H1 (cell line): ENCODE results near the gene PTPRG. TPM values are rescaled to one million over a fixed set of nuclear protein-coding genes. Genes with fewer than 3 reads are reported as not detected.

Experiments
- CTCF ChIA-PET: fragments of 300-600 bp; sonication (Branson Sonifier 250); formaldehyde crosslinking; loops from one replicate; lab custom pipeline; 2021; ENCODE audit not compliant: partially characterized antibody; lab: Charles Lee
- POLR2A ChIA-PET: fragments of 300-600 bp; sonication (Branson Sonifier 250); formaldehyde crosslinking; loops from one replicate; lab custom pipeline; 2021; ENCODE audit warnings: inconsistent platforms; ENCODE audit not compliant: partially characterized antibody; lab: Charles Lee
- DNase-seq, 2 experiments: peaks; one replicate each; pipeline versions ENCODE4 v3.0.0 to v3.0.0-alpha.2; 2010 to 2022; ENCODE audit warnings: low spot score in 2 of 2, low read depth in 1 of 2, mixed read lengths in 1 of 2
- FAIRE-seq: peaks from 2 replicates; lab custom pipeline; 2011; peaks lifted over from hg19 to GRCh38; lab: Jason Lieb, UNC
- H2AFZ ChIP-seq: 2 replicates; pipeline ENCODE4 v1.8.1; 2012; ENCODE audit warnings: low read length, inconsistent platforms
- H2AK5ac ChIP-seq: 2 replicates; pipeline ENCODE4 v1.6.1; 2013; ENCODE audit warnings: low read depth, low read length
- H2BK120ac ChIP-seq: replicated peaks from 2 replicates; pipeline ENCODE3; 2013; ENCODE audit warnings: low read depth, low read length, inconsistent platforms
- H2BK12ac ChIP-seq: 2 replicates; pipeline ENCODE4 v1.6.1; 2013; ENCODE audit warnings: low read depth, low read length
- H2BK15ac ChIP-seq: 2 replicates; pipeline ENCODE4 v1.6.1; 2013; ENCODE audit warnings: low read length
- H2BK20ac ChIP-seq: 2 replicates; pipeline ENCODE4 v1.6.1; 2013; ENCODE audit warnings: low read length
- H2BK5ac ChIP-seq: 2 replicates; pipeline ENCODE4 v1.6.1; 2013; ENCODE audit warnings: low read depth, low read length
- H3K14ac ChIP-seq: 2 replicates; pipeline ENCODE4 v1.6.1; 2013; ENCODE audit warnings: inconsistent platforms; ENCODE audit not compliant: insufficient read length
- H3K18ac ChIP-seq: 2 replicates; pipeline ENCODE4 v1.6.1; 2013; ENCODE audit warnings: low read length; ENCODE audit errors: extremely low read depth
- H3K23ac ChIP-seq: 2 replicates; pipeline ENCODE4 v1.6.1; 2013; ENCODE audit warnings: inconsistent platforms; ENCODE audit not compliant: insufficient read length
- H3K23me2 ChIP-seq: 2 replicates; pipeline ENCODE4 v1.6.1; 2013; ENCODE audit warnings: low read depth, low read length
- H3K27ac ChIP-seq: 2 replicates; pipeline ENCODE4 v1.6.1; 2011; ENCODE audit warnings: low read depth, low read length, inconsistent platforms
- H3K27me3 ChIP-seq, 4 experiments: replicated peaks in 1 of 4; 1 replicate in 1 of 4; 2 replicates in 3 of 4; pipeline versions ENCODE4 v1.6.1 to v1.8.1; 2011 to 2013; ENCODE audit warnings: low read length in 3 of 4, mild to moderate bottlenecking in 3 of 4, inconsistent platforms in 2 of 4, mixed read lengths in 2 of 4, moderate library complexity in 1 of 4; ENCODE audit not compliant: control insufficient read depth in 3 of 4, insufficient read depth in 3 of 4; ENCODE audit errors: extremely low read depth in 1 of 4
- H3K36me3 ChIP-seq, 4 experiments: 2 replicates each; pipeline versions ENCODE4 v1.6.1 to v1.8.1; 2011 to 2013; ENCODE audit warnings: mild to moderate bottlenecking in 4 of 4, low read length in 3 of 4, moderate library complexity in 2 of 4, control low read depth in 1 of 4, inconsistent platforms in 1 of 4; ENCODE audit not compliant: insufficient read depth in 4 of 4, control insufficient read depth in 2 of 4
- H3K4ac ChIP-seq: replicated peaks from 2 replicates; pipeline ENCODE3; 2013; ENCODE audit warnings: low read length, low read depth, mixed read lengths, inconsistent platforms; ENCODE audit not compliant: insufficient read length
- H3K4me1 ChIP-seq, 4 experiments: replicated peaks in 1 of 4; 1 replicate in 1 of 4; 2 replicates in 3 of 4; pipeline versions ENCODE4 v1.6.1 to v1.8.1; 2011 to 2013; ENCODE audit warnings: low read length in 3 of 4, inconsistent platforms in 2 of 4, mixed read lengths in 1 of 4; ENCODE audit not compliant: insufficient read depth in 4 of 4, control insufficient read depth in 3 of 4
- H3K4me2 ChIP-seq, 2 experiments: 2 replicates each; pipeline versions ENCODE4 v1.6.1 to v1.8.1; 2011 to 2013; ENCODE audit warnings: low read depth in 2 of 2, low read length in 2 of 2, control low read depth in 1 of 2, inconsistent platforms in 1 of 2, mild to moderate bottlenecking in 1 of 2; ENCODE audit not compliant: insufficient read depth in 1 of 2
- H3K4me3 ChIP-seq, 4 experiments: fragments of 200-600, 300-600 bp in 1 of 4; sonication (generic), shearing (Covaris generic), sonication (Bioruptor Twin) in 1 of 4; 2 replicates each; pipeline versions ENCODE4 v1.5.1 to v1.8.1; 2011 to 2016; ENCODE audit warnings: low read length in 4 of 4, low read depth in 3 of 4, control low read depth in 2 of 4, inconsistent platforms in 2 of 4, mild to moderate bottlenecking in 2 of 4, mixed read lengths in 1 of 4, moderate library complexity in 1 of 4; ENCODE audit not compliant: insufficient read depth in 2 of 4; ENCODE audit errors: extremely low read depth in 1 of 4
- H3K56ac ChIP-seq: replicated peaks from 2 replicates; pipeline ENCODE3; 2013; ENCODE audit warnings: low read depth, mild to moderate bottlenecking, mixed read lengths, low read length, inconsistent platforms; ENCODE audit not compliant: insufficient read length
- H3K79me1 ChIP-seq: 2 replicates; pipeline ENCODE4 v1.6.1; 2013; ENCODE audit warnings: low read depth, low read length, control low read depth
- H3K79me2 ChIP-seq, 2 experiments: 2 replicates each; pipeline versions ENCODE4 v1.6.1 to v1.8.1; 2012 to 2013; ENCODE audit warnings: low read length in 2 of 2, mild to moderate bottlenecking in 2 of 2, inconsistent platforms in 1 of 2; ENCODE audit not compliant: insufficient read depth in 2 of 2, control insufficient read depth in 1 of 2
- H3K9ac ChIP-seq, 4 experiments: replicated peaks in 1 of 4; 1 replicate in 1 of 4; 2 replicates in 3 of 4; pipeline versions ENCODE4 v1.6.1 to v1.8.1; 2011 to 2013; ENCODE audit warnings: low read depth in 3 of 4, low read length in 3 of 4, control low read depth in 2 of 4, mild to moderate bottlenecking in 2 of 4, moderate library complexity in 2 of 4, inconsistent platforms in 1 of 4; ENCODE audit errors: extremely low read depth in 1 of 4
- H3K9me3 ChIP-seq, 2 experiments: 2 replicates each; pipeline versions ENCODE4 v1.6.1 to v1.8.1; 2012 to 2013; ENCODE audit warnings: mild to moderate bottlenecking in 2 of 2, moderate library complexity in 2 of 2, control low read depth in 1 of 2, inconsistent platforms in 1 of 2, low read depth in 1 of 2, low read length in 1 of 2, mixed read lengths in 1 of 2; ENCODE audit not compliant: insufficient read depth in 2 of 2
- H4K20me1 ChIP-seq, 2 experiments: replicated peaks in 1 of 2; 2 replicates each; pipeline versions ENCODE3 to v1.8.1; 2011 to 2013; ENCODE audit warnings: inconsistent platforms in 2 of 2, low read length in 2 of 2, mild to moderate bottlenecking in 1 of 2; ENCODE audit not compliant: insufficient read depth in 2 of 2, control insufficient read depth in 1 of 2
- H4K5ac ChIP-seq: 2 replicates; pipeline ENCODE4 v1.6.1; 2013; ENCODE audit warnings: low read length, low read depth, mixed read lengths, inconsistent platforms; ENCODE audit not compliant: insufficient read length
- H4K8ac ChIP-seq: 2 replicates; pipeline ENCODE4 v1.8.0; 2013; ENCODE audit warnings: mild to moderate bottlenecking, moderate library complexity, low read length, inconsistent platforms; ENCODE audit not compliant: insufficient read depth; ENCODE audit errors: extremely low read depth
- H4K91ac ChIP-seq: replicated peaks from 2 replicates; pipeline ENCODE3; 2013; ENCODE audit warnings: low read length, mixed read lengths, inconsistent platforms; ENCODE audit not compliant: insufficient read length
- KDM5A ChIP-seq: fragments of 200-600 bp; IDR thresholded peaks from 2 replicates; pipeline ENCODE4 v1.7.1; 2012; ENCODE audit warnings: mild to moderate bottlenecking, low read length, inconsistent platforms, mixed read lengths
- WGBS, 2 experiments: shearing (Covaris generic) in 1 of 2; methylation state at CpG; one replicate each; pipeline versions ENCODE4 v1.1.6 to v1.1.7; 2013 to 2015; ENCODE audit warnings: low lambda C conversion rate in 2 of 2, mixed read lengths in 2 of 2, inconsistent platforms in 1 of 2, low coverage in 1 of 2, missing lambda C conversion rate in 1 of 2; ENCODE audit not compliant: insufficient replicate concordance in 2 of 2, insufficient coverage in 1 of 2, insufficient read length in 1 of 2; ENCODE audit errors: extremely low coverage in 1 of 2, missing lambda C conversion rate in 1 of 2; 5-methylcytosine and 5-hydroxymethylcytosine counted together
- polyA plus RNA-seq, 7 experiments: library from polyadenylated mRNA; depleted of rRNA in 3 of 7; stranded (reverse) in 5 of 7; unstranded in 2 of 7; fragments of >200 nt in 5 of 7; fragments of 200-250 nt in 2 of 7; gene quantifications; 1 replicate in 5 of 7; 2 replicates in 1 of 7; 4 replicates in 1 of 7; pipeline versions ENCODE4 v1.2.1 to v1.2.3, GENCODE V29; 2011 to 2013; ENCODE audit warnings: missing spikeins in 2 of 7, mixed read lengths in 2 of 7
- total RNA-seq: library from RNA; stranded (reverse); fragmentation: NEBNext Ultra II Directional; extraction: Animal tissue kit (Norgen Biotek cat#: 25700); gene quantifications from 2 replicates; pipeline ENCODE4 v1.2.1, GENCODE V29; 2021

PTPRG gene
- total and polyA plus RNA-seq, 2 of the 8 experiments (the other 6 are each of a cell fraction or from before 2014, with no cell fraction given) = 23.3 to 96.2 TPM

DNA sequence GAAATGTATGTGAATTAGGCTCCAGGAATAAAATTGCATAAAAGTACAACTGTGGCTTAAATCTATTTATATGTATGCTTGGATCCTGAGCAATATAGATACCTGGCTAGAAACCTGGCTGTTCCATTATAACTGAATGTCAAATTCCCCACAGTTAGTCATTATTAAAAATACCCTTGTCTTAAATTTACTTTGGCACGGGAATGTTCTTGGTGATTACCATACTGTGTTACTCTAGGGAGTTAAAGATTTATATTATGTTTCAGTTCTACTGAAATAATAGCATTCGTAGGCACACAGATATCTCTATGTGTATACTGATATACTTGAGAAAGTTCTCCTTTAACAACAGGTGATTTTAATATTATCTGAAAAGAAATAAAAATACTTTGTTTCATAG lies 394.1 kb downstream of the PTPRG start:
- Histone ChIP-seq H2BK5ac (no peak overlapping the region), H2BK12ac (no peak overlapping the region), H3K4me3 (no peak overlapping the region), H3K14ac (no peak overlapping the region), H3K36me3 (no peaks in the 10 kb centered on the region), H3K79me1 (peaks cover 6% of the 10 kb centered on the region; the same call in 1 of the 2 replicates), H4K5ac (no peak overlapping the region), H4K91ac (no peak overlapping the region), H3K56ac (no peak overlapping the region), H3K79me2 (peaks cover 0 to 88% of the 10 kb centered on the region in 2 experiments; a peak in 3 of 4 replicates), H2BK20ac (no peak overlapping the region), H3K4ac (no peak overlapping the region), H3K27ac (no peak overlapping the region), H3K4me1 (peaks cover 4 to 33% (median 17%) of the 10 kb centered on the region in 4 experiments), H3K18ac (no peak overlapping the region), H3K27me3 (no peaks in the 10 kb centered on the region), H2BK120ac (no peak overlapping the region), H2AK5ac (no peak overlapping the region), H2BK15ac (no peak overlapping the region), H4K20me1 (peaks cover 2 to 4% of the 10 kb centered on the region in 2 experiments), H3K9me3 (no peaks in the 10 kb centered on the region), H4K8ac (no peak overlapping the region), H3K4me2 (no peak overlapping the region), H3K23ac (no peak overlapping the region), H3K23me2 (no peaks in the 10 kb centered on the region), H3K9ac (no peak overlapping the region), H2AFZ (no peak overlapping the region)
- CTCF ChIA-PET = no interaction called here
- FAIRE-seq (no peak), DNase-seq (no peak)
- no peak for TF ChIP-seq KDM5A
- POLR2A ChIA-PET = no interaction called here
- 95% methylated on average over 2 of the region's 2 CpGs; no CpG with 5 or more reads in 1 of the 2 experiments for WGBS, 2 experiments
